Urothelium cell line (cell line): Measurements from ENCODE around the gene APMAP.
A peak's percentile ranks its signal among the peaks of the same experiment; 100 is the strongest.
"Not testable (repeated sequence)": the region's sequence is repeated elsewhere in the genome, so short reads cannot be mapped to it uniquely, and the experiment has no call there.

Source experiments
- DNase-seq: peaks from one replicate; pipeline ENCODE4 v3.0.0; 2011; ENCODE audit warnings: low spot score, mixed read lengths
- FAIRE-seq: peaks from 2 replicates; lab custom pipeline; 2011; peaks lifted over from hg19 to GRCh38; lab: Jason Lieb, UNC

Gene APMAP

DNA sequence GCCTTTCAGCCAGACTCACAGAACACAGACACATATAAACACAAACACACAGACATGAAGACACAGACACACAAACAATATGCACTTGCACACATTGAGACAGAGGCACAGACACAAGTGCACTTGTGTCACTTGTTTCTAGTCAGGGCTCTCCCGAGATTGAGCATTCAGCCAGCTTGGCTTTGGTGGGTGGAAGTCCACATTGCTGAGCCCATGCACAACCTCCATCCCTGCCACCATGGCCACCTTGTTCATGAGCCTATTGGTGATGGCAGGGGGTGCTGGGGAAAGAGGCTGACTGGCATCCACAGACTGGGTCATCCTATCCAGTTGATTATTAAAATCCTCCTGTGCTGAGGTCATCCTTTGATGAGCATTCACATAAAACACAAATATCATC, 55.0 kb downstream of the APMAP start:
- FAIRE-seq = peak; percentile 44

DNA sequence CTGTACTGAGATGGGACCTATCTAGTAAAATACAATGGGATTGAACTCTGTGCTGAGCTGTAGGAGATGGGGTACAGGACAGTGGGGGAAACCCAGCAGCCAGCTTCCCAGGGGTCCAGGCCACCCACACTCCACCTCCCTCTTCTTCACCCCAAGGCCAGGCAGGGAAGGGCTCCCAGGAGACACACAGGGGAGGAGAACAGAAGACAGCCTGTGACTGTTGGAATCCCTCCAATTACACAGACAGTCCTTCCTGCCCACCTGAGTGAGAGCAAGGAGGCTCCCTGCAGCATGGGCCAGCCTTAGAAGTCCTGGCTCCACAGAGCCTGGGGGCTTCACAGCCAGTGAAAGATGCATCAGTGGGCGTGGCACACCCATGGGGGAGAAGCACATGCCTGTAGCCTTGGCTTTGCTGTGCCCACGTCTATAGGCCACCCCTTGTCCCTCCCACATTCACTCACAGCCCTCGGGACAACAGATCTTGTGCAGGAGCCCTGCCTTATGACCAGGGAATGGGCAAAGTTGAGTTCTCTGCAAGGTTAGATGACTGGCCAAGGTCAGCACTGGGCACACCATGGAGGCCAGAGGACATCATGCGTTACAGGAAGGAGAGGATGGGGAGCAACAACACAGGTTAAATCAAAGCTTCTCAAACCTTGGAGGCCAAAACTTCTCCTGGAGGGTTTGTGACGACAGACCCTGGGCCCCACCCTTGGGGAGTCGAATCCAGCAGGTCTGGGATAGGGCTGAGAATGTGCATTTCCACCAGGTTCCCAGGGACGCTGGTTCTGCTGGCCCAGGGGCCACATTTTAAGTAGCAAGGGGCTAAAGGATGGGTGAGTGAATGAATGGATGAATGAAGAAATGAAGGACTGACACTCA, 55.8 kb downstream of the APMAP start:
- DNase-seq (no peak), FAIRE-seq (no peak)

More for the DNA sequence above, 55.0 kb downstream of the APMAP start:
- no peak for DNase-seq

DNA sequence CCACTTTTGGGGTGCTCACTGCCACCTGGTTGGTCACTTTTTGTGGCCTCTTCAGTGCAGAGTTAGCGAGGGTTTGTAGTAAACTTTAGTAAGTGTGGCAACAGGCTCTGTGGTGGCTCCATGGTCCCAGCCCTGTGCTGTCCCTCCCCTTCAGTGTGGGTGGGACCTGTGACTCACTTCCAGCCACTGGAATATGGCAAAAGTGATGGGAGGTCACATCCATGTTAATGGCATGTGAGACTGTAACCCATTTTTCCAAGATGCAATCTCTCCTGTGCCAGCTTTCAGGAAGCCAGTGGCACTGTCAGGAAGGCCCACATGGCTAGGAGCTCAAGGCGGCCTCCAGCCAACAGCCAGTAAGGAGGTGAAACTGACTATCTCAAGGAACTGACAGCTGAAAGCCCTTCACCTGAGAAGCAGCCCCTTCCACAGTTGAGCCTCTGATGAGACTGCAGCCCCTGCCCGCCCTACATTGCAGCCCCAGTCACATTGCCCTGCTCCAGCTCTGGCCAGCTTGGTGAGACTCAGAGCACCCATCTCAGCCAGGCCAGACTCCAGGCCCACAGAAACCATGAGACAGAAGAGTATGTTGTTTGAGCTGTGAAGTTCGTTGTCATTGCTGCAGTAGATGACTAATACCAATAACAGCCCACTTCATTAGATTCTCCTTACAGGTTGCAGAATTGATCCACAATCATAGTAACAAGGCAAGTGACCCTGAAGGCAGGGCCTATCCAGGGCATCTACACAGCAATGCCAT, 56.6 kb downstream of the APMAP start:
- no peak for FAIRE-seq
- no peak for DNase-seq

DNA sequence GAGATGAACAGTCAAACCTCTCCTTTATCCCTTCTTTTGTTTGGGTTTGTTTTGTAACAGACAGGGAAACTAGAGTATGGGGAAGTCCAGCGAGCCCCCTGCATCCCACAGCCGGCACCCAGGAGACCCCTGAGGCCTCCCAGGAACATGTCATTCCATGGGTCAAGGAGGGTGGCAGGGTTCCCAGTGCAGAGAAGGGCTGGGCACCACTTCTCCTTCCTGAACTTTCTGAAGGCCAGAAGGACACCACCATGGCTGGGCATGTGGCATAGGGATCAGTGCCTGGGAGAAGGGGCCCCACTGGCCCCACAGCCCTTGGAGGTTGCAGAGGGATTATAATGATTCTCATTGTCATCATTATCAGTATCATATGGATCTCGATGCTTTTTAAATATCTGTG, 57.4 kb downstream of the APMAP start:
- FAIRE-seq = no peak
- DNase-seq = no peak

DNA sequence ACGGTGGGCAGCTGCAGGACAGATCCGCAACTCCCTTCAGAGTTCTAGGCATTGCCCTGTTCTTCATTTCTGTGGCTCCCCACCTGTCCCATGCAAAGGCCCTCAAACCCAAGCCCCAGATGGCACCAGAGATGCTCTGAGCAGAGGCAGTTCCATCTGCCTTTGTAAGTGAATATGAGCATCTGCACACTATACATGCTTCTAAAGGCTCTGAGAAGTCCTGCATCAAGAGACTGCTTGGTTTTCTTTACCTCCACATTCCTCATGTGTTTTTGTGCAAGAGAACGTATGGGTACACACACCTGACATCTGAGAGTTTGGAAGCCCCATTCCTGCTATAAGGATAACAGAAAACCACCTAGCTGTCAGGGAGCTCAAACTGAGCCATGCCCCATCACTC, 57.8 kb downstream of the APMAP start:
- DNase-seq (no peak), FAIRE-seq (no peak)

DNA sequence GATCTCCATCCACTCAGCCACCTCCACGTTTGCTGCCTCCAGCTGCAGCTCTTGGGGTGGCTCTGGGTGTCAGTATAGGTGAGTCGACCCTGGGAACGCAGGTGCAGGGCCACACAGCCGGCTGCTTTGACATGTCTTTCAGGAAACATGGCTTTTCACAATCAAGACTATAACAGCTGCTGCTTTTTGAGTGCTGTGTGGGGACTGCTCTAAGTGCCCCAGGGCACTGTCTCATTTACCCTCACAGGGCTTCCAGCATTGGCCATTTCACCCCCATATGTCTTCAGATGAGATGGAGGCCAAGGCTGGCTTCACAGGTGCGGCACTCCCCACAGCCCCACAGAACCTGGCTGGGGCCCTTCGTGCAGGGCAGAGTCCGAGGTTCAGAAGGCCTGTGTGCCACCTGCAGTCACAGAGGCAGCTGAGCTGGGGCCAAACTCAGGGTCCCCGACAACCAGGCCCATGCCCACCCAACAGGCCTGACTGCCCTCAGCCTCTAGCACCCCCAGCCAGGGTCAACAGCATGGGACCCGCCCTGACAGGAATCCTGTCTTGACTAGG, 58.4 kb downstream of the APMAP start:
- DNase-seq (no peak), FAIRE-seq (no peak)

DNA sequence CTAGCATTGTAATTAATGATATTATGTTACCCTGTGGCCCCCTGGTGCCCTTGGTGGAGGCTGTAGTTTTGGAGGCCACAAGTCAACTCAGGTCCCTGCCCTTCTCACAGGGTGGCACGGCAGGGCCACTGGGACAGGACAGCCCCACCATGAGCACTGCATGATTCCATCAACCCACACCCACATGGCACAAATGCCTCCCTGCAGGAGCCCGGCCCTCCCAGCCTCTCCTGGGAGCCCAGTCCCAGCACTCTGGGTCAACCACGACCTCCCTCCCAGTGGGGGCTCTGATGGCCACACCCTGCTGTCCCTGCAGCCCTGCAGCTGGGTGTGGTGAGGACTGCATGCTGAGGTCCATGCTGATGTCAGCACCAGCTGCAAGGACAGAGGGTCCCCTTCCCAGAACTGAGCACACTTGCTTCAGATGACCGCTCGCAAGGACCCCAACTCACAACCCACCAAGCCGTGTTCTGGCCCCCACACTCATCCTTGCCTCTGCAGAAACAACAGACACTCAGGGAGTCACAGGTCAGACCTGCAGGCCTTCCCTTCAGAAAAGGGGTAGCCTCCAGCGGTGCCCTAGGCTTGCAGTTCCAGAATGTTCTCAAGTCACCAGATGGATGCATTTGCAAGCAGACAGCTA, 59.2 kb downstream of the APMAP start:
- DNase-seq (no peak), FAIRE-seq (no peak)

DNA sequence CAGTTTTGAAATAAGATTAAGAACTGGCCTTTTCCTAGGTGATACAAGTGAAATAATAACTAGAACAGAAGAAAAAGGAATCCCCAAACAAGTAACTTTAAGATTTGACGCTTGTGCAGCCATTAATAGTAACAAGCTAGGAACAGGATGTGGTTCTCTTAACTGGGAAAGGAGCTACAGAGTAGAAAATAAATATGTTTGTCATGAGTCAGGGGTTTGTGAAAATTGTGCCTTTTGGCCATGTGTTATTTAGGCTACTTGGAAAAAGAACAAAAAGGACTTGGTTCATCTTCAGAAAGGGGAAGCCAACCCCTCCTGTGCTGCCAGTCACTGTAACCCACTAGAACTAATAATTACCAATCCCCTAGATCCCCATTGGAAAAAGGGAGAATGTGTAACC, 60.7 kb downstream of the APMAP start:
- FAIRE-seq, DNase-seq: not testable (repeated sequence)

DNA sequence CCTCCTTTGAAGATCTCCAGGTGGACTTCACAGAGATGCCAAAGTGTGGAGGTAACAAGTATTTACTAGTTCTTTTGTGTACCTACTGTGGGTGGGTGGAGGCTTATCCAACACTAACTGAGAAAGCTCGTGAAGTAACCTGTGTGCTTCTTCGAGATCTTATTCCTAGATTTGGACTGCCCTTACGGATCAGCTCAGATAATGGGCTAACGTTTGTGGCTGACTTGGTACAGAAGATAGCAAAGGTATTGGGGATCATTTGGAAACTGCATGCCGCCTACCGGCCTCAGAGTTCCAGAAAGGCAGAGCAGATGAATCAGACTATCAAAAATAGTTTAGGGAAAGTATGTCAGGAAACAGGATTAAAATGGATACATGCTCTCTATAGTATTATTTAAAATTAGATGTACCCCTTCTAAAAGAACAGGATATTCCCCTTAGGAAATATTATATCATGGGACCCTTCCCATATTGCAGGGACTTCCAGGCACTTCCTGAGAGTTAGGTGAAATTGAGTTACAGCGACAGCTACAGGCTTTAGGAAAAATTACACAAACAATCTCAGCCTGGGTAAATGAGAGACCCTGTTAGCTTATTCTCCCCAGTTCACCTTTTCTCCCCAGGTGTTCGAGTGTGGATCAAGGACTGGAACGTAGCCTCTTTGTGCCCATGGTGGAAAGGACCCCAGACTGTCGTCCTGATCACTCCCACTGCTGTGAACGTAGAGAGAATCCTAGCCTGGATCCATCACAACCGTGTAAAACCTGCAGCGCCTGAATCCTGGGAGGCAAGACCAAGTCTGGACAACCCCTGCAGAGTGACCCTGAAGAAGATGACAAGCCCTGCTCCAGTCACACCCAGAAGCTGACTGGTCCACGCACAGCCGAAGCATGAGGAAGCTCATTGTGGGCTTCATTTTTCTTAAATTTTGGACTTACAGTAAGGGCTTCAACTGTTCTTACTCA, 61.5 kb downstream of the APMAP start:
- DNase-seq, FAIRE-seq: not testable (repeated sequence)

DNA sequence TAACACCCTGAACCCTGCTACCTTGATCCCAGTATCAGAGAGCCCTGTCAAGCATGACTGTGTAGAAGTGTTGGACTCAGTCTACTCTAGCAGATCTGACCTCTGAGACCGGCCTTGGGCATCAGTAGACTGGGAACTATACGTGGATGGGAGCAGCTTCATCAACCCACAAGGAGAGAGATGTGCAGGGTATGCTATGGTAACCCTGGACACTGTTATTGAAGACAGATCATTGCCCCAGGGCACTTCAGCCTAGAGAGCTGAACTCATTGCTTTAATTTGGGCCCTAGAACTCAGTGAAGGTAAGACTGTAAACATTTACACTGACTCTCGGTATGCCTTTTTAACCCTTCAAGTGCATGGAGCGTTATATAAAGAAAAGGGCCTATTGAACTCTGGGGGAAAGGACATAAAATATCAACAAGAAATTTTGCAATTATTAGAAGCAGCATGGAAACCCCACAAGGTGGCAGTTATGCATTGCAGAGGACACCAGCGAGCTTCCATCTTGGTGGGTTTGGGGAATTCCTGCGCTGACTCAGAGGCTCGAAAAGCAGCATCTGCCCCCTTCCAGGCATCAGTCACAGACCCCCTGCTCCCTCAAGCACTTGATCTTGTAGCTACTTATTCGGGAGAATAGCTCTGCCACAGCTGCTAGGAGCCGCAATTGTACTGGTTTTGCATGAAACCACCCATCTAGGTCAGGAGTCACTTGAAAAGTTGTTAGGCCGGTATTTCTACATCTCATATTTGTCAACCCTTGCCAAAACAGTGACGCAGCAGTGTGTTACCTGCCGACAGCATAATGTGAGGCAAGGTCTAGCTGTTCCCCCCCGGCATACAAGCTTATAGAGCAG, 62.5 kb downstream of the APMAP start:
- FAIRE-seq, DNase-seq: not testable (repeated sequence)

DNA sequence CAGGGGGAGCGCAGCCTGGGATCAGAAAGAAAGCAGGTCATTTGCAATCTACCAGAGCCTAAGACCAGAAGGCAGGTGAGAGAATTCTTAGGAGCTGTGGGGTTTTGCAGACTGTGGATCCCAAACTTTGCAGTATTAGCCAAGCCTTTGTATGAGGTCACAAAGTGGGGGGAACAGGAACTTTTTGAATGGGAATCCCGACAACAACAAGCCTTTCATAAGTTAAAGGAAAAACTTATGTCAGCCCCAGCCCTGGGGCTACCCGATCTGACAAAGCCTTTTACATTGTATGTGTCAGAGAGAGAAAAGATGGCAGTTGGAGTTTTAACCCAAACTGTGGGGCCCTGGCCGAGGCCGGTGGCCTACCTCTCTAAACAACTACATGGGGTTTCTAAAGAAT, 63.3 kb downstream of the APMAP start:
- DNase-seq, FAIRE-seq: not testable (repeated sequence)

DNA sequence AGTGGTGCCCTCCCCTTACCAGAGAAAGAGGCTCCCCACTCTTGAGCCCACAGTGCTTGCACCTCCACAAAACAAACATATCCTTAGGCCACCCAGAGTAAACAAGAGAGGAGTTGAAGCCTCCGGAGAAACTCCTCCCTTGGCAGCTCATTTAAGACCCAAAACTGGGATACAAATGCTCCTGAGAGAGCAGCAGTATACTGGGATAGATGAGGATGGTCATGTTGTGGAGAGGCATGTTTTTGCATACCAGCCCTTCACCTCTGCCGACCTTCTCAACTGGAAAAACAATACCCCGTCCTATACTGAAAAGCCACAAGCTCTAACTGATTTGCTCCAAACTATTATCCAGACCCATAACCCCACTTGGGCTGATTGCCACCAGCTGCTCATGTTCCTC, 71.8 kb downstream of the APMAP start:
- DNase-seq, FAIRE-seq: not testable (repeated sequence)

DNA sequence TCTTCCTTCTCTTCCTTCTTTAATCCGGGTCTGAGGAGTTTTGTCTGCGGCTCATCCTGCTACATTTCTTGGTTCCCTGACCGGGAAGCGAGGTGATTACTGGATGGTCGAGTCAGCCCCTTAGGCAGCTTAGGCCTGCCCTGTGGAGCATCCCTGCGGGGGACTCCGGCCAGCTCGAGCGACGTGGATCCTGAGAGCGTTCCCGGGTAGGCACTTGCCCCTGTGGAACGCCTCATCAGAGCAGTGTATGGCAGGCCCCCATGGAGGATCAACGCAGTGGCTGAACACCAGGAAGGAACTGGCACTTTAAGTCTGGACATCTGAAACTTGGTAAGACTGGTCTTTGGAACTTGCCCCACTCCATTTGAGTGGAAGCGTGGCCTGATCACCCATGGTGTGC, 72.9 kb downstream of the APMAP start:
- FAIRE-seq, DNase-seq: not testable (repeated sequence)

DNA sequence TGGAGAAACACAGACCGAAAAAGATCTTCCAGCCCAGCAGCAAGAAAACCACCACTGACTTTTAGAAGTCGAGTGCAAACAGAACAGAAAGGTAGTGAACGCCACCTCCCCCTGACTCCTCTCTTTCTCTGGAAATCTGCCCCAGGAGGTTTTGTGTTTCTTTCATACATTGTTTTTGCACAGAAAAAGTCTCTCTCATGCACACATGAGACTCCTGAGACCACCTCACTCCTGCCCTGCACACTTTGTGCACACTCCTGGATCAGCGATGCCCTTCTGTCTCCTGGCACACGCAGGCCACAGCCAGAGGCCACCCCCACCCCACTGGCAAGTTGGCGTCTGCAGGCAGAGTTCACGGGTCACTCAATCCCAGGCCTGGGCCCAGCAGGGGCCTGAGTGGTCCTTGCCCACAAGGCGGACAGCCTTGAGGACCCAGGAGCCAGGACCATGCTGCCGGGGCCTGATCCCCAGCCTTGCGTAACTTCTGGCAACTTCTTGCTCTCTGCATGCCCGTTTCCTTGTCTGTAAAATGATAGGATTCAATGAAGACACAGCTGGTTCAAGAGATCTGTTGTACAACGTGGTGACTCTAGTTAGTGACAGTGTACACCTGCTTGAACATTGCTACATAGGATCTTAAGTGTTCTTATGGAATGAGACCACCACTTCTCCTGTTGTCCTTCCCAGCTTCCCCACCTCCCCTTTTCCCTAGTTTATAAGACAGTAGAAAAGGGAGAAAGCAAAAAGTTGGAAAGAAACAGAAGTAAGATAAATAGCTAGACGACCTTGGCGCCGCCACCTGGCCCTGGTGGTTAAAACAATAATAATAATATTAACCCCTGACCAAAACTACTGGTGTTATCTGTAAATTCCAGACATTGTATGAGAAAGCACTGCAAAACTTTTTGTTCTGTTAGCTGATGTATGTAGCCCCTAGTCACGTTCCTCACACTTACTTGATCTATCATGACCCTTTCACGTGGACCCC, 73.7 kb downstream of the APMAP start:
- FAIRE-seq = no peak

DNA sequence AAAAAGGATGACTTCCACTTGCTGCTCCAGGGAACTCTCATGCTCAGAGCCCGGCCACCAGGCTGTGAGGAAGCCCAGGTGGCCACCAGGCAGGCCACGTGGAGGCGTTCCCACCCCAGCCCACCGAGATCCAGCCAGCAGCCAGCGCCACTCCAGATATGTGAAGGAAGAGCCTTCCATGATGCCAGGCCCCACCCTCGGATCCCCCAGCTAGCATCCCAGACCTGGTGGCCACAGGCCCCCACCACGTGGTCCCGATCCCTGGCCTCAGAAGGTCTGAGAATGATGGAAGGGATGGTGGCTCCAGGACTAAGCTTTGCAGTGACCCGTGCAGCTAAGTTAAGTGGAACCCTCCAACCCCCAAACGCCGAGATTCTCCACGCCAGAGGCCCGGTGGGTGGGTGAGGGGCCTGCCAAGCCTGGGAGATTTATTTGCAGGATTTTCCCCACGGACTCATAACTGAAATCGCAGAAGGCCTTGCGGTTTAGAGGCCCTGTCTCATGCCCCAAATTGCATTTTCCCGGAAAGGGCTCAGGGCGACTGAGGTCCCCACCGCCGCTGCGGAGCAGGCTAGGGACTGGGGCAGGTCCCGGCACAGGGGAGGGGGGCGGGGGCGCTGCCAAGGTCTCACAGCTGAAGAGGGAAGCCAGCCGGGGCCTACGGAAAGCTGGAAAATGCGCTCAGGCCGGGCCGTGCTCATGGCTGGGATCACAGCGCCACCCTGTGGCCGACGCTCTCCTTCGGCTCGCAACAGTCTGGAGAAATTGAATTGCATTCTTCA, 74.6 kb downstream of the APMAP start:
- FAIRE-seq = no peak
- peak; percentile 84 for DNase-seq

More for the DNA sequence above, 73.7 kb downstream of the APMAP start:
- no peak for DNase-seq

DNA sequence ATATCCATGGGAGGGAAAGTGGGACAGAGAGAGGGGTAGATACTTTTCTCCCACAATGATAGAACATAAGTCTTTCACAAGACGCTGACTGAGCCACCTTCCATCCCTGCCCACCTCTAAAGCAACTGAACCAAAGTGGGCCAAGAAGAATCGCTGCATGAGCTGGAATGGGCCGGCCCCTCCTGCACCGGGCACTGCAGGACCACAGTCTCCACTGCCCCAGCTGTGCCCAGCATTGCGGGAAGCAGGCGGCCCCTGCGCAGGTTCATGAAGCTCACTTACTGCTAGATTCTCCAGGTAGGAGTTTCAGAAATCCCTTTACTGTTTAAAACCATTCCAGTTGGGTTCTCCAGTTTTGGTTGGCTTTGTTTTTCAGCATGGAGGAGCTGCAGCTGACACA, 75.5 kb downstream of the APMAP start:
- FAIRE-seq = no peak
- no peak for DNase-seq

DNA sequence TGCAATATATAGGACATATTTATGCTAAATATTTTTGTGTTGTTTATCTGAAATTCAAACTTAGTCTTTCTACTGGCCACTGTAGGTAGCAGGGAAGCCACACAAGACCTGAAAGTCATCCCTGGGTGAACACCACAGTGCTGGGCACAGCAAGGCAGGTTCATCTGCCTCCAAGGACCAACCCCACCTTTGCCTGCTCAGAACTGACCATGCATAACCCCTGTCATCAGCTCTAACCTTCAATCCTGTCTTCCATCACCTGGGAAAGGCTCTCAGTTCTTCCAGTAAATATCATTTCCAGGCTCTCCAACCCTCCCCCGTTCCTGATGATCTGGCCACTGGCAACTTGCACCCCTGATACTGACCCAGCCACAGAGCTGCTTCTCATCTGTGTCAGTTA, 76.1 kb downstream of the APMAP start:
- DNase-seq (no peak), FAIRE-seq (no peak)
